ENCODE measurements around the gene AFF4.
"Not testable (repeated sequence)": the region's sequence is repeated elsewhere in the genome, so short reads cannot be mapped to it uniquely, and the experiment has no call there.

AFF4 gene

GRCh38 chr5:132884548-132884947 is 78.9 kb downstream of the AFF4 start:
- DNase-seq = no peak

- peak; percentile 56 for DNase-seq
Observed at GRCh38 chr5:132883261-132883834, 80.1 kb downstream of the AFF4 start.

- DNase-seq = no peak
Observed at GRCh38 chr5:132877938-132878337, 85.5 kb downstream of the AFF4 start.

GRCh38 chr5:132877466-132877865 is 86.0 kb downstream of the AFF4 start:
- no peak for DNase-seq

GRCh38 chr5:132876020-132876759 is 87.2 kb downstream of the AFF4 start:
- no peak for DNase-seq

GRCh38 chr5:132873930-132874271 is 89.5 kb downstream of the AFF4 start:
- DNase-seq = no peak

- no peak for DNase-seq
Observed at GRCh38 chr5:132873119-132873929, 90.1 kb downstream of the AFF4 start, which contains the start of gene LEAP2. LEAP2 (plus strand) TSS chr5:132873668; CDS start chr5:132873695, 27 bp downstream.

GRCh38 chr5:132872788-132873118 is 90.7 kb downstream of the AFF4 start:
- DNase-seq = no peak

GRCh38 chr5:132871459-132872284 is 91.8 kb downstream of the AFF4 start:
- no peak for DNase-seq

GRCh38 chr5:132870801-132871200 is 92.6 kb downstream of the AFF4 start:
- DNase-seq = no peak

- no peak for DNase-seq
Observed at GRCh38 chr5:132868754-132869153, 94.7 kb downstream of the AFF4 start.

- no peak for DNase-seq
Observed at GRCh38 chr5:132867046-132867451, 96.4 kb downstream of the AFF4 start.

GRCh38 chr5:132866342-132867045 is 96.9 kb downstream of the AFF4 start, which contains the start of the genes GDF9 and UQCRQ:
GDF9 (minus strand) TSS chr5:132866469; CDS start chr5:132864533, 1,936 bp downstream.
UQCRQ (plus strand) TSS chr5:132866642; CDS start chr5:132866882, 240 bp downstream.
- DNase-seq = peak; percentile 97

- DNase-seq = no peak
Observed at GRCh38 chr5:132865668-132866341, 97.6 kb downstream of the AFF4 start.

GRCh38 chr5:132860742-132861141 is 102.7 kb downstream of the AFF4 start:
- DNase-seq = no peak

- no peak for DNase-seq
Observed at GRCh38 chr5:132859889-132860437, 103.5 kb downstream of the AFF4 start.

- DNase-seq = no peak
Observed at GRCh38 chr5:132856011-132856410, 107.4 kb downstream of the AFF4 start.

GRCh38 chr5:132854992-132855391 is 108.4 kb downstream of the AFF4 start:
- not testable (repeated sequence) for DNase-seq

GRCh38 chr5:132854301-132854700 is 109.1 kb downstream of the AFF4 start:
- no peak for DNase-seq

GRCh38 chr5:132853790-132854189 is 109.6 kb downstream of the AFF4 start:
- DNase-seq = no peak

- DNase-seq = no peak
Observed at GRCh38 chr5:132853323-132853722, 110.1 kb downstream of the AFF4 start.
